ENCODE data around the gene ZNF324B.

ZNF324B gene

GRCh38 chr19:58428617-58429016 lies 22.8 kb upstream of the ZNF324B start:
- TF ChIP-seq REST (IDR thresholded peaks at IDR 0.05; ENCODE audit: insufficient read depth in 1 of 2, low read depth in 2 of 2, low read length in 2 of 2) (no peak), FOXP2 (optimal IDR thresholded peaks at IDR 0.05; ENCODE audit: borderline replicate concordance, extremely low read depth, extremely low read length, insufficient read depth) (no peak), POLR2AphosphoS5 (IDR thresholded peaks at IDR 0.05; ENCODE audit: low read depth, low read length) (no peak), SIN3A (IDR thresholded peaks at IDR 0.05; ENCODE audit: borderline replicate concordance, insufficient read depth, low read length) (no peak), TAF1 (IDR thresholded peaks at IDR 0.05; ENCODE audit: borderline replicate concordance, insufficient read depth, low read length) (no peak)

GRCh38 chr19:58429745-58430144 lies 21.7 kb upstream of the ZNF324B start:
- TF ChIP-seq FOXP2 (optimal IDR thresholded peaks at IDR 0.05; ENCODE audit: borderline replicate concordance, extremely low read depth, extremely low read length, insufficient read depth) (no peak), SIN3A (IDR thresholded peaks at IDR 0.05; ENCODE audit: borderline replicate concordance, insufficient read depth, low read length) (no peak), POLR2AphosphoS5 (IDR thresholded peaks at IDR 0.05; ENCODE audit: low read depth, low read length) (no peak), REST (IDR thresholded peaks at IDR 0.05; ENCODE audit: insufficient read depth in 1 of 2, low read depth in 2 of 2, low read length in 2 of 2) (no peak), TAF1 (IDR thresholded peaks at IDR 0.05; ENCODE audit: borderline replicate concordance, insufficient read depth, low read length) (no peak)

- TF ChIP-seq REST (IDR thresholded peaks at IDR 0.05; ENCODE audit: insufficient read depth in 1 of 2, low read depth in 2 of 2, low read length in 2 of 2) (no peak), SIN3A (IDR thresholded peaks at IDR 0.05; ENCODE audit: borderline replicate concordance, insufficient read depth, low read length) (no peak), TAF1 (IDR thresholded peaks at IDR 0.05; ENCODE audit: borderline replicate concordance, insufficient read depth, low read length) (no peak), POLR2AphosphoS5 (IDR thresholded peaks at IDR 0.05; ENCODE audit: low read depth, low read length) (no peak), FOXP2 (optimal IDR thresholded peaks at IDR 0.05; ENCODE audit: borderline replicate concordance, extremely low read depth, extremely low read length, insufficient read depth) (no peak)
Observed at GRCh38 chr19:58434217-58434616, 17.2 kb upstream of the ZNF324B start.

GRCh38 chr19:58439576-58440554 lies 11.6 kb upstream of the ZNF324B start, which contains the start of gene ZNF132:
TSS of gene ZNF132 (minus strand) at chr19:58440153. CDS start at chr19:58439821, 332 bp downstream.
- TF ChIP-seq TAF1 (IDR thresholded peaks at IDR 0.05; ENCODE audit: borderline replicate concordance, insufficient read depth, low read length) (peak; percentile 80; the same call in 1 of the 2 replicates), REST (IDR thresholded peaks at IDR 0.05; ENCODE audit: insufficient read depth in 1 of 2, low read depth in 2 of 2, low read length in 2 of 2) (no peak), POLR2AphosphoS5 (IDR thresholded peaks at IDR 0.05; ENCODE audit: low read depth, low read length) (peak; percentile 75), FOXP2 (optimal IDR thresholded peaks at IDR 0.05; ENCODE audit: borderline replicate concordance, extremely low read depth, extremely low read length, insufficient read depth) (peak; percentile 28)
